Ishikawa (cell line): ENCODE measurements around the gene PPIB.

Experiments used
- CEBPB ChIP-seq: IDR thresholded peaks from 2 replicates; pipeline ENCODE4 v1.6.1; 2012
- EP300 ChIP-seq: IDR thresholded peaks from 2 replicates; pipeline ENCODE4 v1.6.1; 2012; ENCODE audit warnings: borderline replicate concordance
- FOXM1 ChIP-seq: IDR thresholded peaks from 2 replicates; pipeline ENCODE4 v1.6.1; 2012; ENCODE audit warnings: low read depth, borderline replicate concordance
- NFIC ChIP-seq: IDR thresholded peaks from 2 replicates; pipeline ENCODE4 v1.6.1; 2012
- RAD21 ChIP-seq: IDR thresholded peaks from 2 replicates; pipeline ENCODE4 v1.6.1; 2012; ENCODE audit warnings: low read depth
- REST ChIP-seq: IDR thresholded peaks from 2 replicates; pipeline ENCODE4 v1.6.1; 2012; ENCODE audit warnings: low read depth, mild to moderate bottlenecking
- TAF1 ChIP-seq: IDR thresholded peaks from 2 replicates; pipeline ENCODE4 v1.6.1; 2012; ENCODE audit warnings: low read depth, mild to moderate bottlenecking
- TEAD4 ChIP-seq: IDR thresholded peaks from 2 replicates; pipeline ENCODE4 v1.6.1; 2012
- TF ChIP-seq, protein P1 (sequence below): IDR thresholded peaks from 2 replicates; pipeline ENCODE4 v1.6.1; 2012

GRCh38 chr15:64163659-64164362 is 989 bp upstream of the PPIB start:
- no peak for TF ChIP-seq RAD21
- peak; percentile 40; the same call in 1 of the 2 replicates for TF ChIP-seq CEBPB
- TF ChIP-seq, protein P1, sequence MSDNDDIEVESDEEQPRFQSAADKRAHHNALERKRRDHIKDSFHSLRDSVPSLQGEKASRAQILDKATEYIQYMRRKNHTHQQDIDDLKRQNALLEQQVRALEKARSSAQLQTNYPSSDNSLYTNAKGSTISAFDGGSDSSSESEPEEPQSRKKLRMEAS, result no peak
- TF ChIP-seq NFIC, result no peak
- no peak for TF ChIP-seq TEAD4
- TF ChIP-seq REST, result no peak
- TF ChIP-seq FOXM1, result no peak
- TF ChIP-seq TAF1, result no peak
- no peak for TF ChIP-seq EP300
